HG03460 (cell line): ENCODE measurements around the gene TXNDC11.
A peak's percentile ranks its signal among the peaks of the same experiment; 100 is the strongest.
"Not testable (repeated sequence)": the region's sequence is repeated elsewhere in the genome, so short reads cannot be mapped to it uniquely, and the experiment has no call there.

Experiments used
- ATAC-seq: cut with Tn5 transposase; IDR thresholded peaks from one replicate; pipeline ENCODE4 v1.9.1; 2021; ENCODE audit not compliant: unreplicated experiment

Gene TXNDC11

DNA sequence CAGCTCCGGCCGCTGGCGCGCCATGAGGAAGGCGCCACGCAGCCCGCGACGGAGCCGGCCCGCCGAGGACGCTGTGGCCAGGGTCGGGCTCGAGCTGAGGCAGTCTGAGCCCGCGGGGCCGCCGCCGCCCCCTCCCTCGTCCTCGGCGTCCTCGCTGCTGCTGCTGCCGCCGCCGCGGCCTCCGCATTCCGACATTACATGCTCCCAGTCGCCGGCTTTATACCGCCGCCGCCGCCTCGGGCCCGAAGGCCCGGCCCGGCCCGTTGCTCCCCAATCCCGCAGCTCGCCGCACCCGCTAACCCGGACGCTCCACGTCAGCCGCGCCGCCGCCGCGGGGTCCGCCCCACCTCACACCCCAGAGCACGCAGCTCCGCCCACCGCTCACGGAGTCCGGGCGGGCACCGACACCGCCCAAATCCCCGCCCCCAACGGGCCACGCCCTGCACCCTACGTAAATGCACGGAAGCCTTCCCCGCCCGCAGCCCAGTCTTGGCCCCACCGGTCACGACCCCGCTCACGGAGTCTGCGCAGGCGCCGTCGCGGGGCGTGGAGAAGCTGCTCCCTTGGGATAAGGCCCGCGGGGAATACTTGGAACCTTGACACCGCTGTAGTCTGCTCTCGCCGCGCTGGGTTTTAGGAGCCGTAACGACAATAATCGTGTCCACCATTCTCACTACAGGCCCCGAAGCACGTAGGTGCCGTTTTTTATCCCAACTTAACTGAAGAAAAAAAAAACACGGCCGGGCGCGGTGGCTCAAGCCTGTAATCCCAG is at the start of gene TXNDC11:
Gene TXNDC11, minus strand, starts transcription at position 322 of the 772 bp plus-strand sequence. Its CDS starts 127 bp downstream, at position 195.
- ATAC-seq = peak; percentile 84

DNA sequence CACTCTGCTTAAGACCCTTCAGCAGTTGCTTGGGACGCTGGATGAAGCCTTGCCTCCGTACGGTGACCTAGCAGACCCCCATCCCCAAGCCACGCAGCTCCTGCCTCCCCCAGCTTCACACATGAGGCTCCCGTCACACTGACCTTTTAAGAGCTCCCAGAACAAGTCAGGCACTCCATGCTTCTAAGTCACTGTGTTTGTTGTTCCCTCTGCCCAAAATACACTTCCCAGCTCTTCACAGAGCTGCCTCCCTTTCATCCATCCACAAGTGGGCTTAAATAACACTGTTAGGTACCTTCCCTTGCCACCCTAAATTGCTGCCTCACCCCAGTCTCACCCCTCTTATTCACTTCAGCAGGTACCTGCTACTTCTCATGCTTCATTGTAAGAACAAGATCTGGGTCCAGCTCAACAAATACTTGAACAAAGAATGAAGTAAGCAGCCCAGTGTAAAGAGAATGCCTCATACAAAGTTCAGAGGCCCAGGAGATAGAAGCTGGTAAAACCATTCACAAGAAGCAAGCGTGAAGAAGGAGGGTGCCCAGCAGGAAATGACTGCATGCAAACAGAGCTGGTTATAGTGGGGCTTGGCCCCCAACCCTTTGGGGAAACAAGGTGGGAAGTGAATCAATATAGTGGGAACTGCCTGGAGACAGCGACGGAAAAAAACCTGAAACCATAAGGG is 48.6 kb upstream of the TXNDC11 start:
- ATAC-seq = no peak

DNA sequence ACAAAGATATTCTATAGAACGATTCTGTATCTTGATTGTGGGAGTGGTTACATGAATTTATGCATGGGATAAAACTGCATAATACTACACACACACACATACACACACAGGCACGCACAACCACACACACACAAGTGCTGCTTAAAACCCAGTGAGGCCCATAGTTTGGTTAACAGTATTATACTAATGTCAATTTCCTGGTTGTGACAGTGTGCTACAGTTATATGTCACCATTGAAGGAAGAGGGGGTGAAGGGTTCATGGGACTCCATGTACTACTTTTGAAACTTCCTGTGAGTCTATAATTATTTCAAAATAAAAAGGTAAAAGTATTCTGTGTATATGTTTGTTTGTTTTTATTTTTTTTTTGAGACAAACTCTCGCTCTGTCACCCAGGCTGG is 46.3 kb upstream of the TXNDC11 start:
- no peak for ATAC-seq

- ATAC-seq = not testable (repeated sequence)
These were observed 42.4 kb upstream of the TXNDC11 start for GRCh38 chr16:11784980-11785599.

DNA sequence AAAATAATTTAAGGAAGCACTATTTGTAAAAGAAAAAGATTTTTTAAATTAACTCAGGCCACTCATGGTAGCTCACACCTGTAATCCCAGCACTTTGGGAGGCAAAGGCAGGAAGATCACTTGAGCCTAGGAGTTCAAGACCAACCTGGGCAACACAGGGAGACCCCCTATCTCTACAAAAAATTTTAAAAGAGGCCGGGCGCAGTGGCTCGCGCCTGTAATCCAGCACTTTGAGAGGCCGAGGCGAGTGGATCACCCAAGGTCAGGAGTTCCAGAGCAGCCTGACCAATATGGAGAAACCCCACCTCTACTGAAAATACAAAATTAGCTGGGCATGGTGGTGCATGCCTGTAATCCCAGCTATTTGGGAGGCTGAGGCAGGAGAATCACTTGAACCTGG is 41.7 kb upstream of the TXNDC11 start:
- ATAC-seq = not testable (repeated sequence)

DNA sequence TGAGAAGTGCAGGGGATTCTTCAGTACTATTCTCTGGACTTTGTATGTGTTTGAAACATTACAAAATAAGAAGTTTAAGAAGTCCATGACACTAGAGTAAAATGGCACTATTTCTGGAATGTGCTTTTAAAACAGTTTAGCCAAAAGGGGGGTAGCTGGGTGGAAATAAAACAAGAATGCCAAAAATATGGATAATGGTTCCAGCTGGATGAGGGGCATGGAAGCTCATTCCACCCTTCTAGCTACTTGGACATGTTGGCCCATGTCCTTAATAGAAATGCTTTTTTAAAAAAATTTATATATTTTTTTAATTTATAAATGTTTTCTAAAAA is 41.3 kb upstream of the TXNDC11 start:
- no peak for ATAC-seq

GRCh38 chr16:11783319-11784037 is 40.8 kb upstream of the TXNDC11 start:
- peak; percentile 71 for ATAC-seq

DNA sequence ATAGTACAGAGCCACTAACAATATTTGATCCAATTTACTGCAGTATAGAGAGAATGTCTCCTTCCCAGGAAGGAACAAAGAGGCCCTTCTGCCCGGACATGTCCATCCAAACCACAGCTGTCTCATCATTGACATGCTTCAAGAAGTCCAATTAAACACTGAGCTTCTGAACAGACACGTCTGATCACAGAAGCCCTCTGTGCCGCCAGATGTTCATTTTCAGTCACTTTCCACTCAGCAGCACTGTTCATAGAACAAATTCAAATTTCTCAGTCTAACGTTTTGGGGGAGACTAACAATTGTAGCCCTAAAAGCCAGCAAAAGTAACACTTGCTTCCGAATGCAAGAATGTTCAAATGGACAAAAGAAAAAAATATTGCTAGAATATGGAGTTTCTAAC is 39.1 kb upstream of the TXNDC11 start:
- ATAC-seq = no peak

DNA sequence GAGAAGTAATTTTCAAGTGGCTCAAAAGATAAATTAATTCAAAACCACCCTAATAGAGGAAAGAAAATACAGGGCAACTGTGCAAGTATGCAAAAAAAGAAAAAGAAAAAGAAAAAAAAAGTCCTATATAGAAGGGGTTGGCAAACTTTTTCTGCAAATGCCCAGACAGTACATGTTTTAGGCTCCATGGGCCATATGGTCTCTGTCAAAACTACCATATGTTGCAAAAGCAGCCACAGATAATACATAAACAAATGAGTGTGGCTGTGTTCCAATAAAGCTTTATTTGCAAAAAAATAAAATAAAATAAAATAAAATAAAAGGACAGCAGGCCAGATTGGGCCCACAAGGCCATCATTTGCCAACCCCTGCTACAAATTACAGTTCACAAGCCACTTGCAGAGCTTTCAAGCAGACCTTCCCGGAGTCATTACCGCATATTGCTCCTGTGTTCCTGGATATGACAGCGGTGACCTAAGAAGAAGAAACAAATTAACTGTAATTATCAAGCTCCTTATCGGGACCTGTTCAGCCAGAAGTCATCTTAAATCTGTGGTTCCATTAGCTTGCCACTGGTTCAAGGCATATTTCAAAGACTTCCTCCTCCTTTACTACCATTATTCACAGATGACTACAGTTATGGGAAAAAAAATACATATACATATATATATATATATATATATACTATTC is 38.5 kb upstream of the TXNDC11 start:
- no peak for ATAC-seq

DNA sequence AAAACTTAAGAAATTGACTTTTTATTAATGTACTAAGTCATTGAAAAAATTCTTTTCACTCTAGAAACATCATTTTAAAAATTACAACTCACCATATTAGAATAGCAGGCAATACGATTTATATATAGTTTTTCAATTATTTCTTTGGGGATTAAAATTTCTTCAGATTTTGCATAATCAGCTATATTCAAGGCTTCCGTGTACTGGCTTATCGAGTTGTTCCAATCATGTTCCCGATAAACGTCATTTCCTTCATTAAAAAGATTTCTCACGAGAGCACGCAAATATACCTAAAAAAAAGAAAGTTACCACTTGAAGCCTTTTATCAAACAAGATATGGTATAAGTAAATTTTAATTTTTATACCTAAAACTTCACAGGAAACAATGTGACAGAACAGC is 36.4 kb upstream of the TXNDC11 start:
- ATAC-seq = no peak

- ATAC-seq = no peak
These were observed 31.5 kb upstream of the TXNDC11 start for GRCh38 chr16:11774065-11774626.

GRCh38 chr16:11768849-11769248 is 26.2 kb upstream of the TXNDC11 start:
- ATAC-seq = peak; percentile 69

DNA sequence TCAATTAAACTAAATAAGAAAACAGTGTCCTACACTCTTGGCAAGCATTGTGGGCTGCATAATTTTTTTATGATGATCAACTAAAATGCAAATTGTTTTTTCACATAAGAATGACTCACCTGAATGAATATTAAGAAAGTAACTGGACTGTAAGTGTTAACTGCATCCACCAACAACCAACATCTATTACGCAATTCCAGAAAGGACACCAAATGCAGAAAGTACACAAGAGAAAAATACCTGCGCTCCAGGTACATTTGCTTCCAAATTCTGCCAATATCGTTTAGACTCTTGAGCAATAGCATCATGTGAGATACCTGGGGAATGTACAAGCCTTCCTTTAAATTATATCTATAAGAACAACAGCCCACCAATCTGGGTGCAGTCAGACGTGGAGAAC is 19.8 kb upstream of the TXNDC11 start:
- ATAC-seq = no peak

- no peak for ATAC-seq
These were observed 17.3 kb upstream of the TXNDC11 start for GRCh38 chr16:11759997-11760396.

- no peak for ATAC-seq
These were observed 16.6 kb upstream of the TXNDC11 start for GRCh38 chr16:11759163-11759834.

GRCh38 chr16:11757671-11758545 is 15.3 kb upstream of the TXNDC11 start:
- no peak for ATAC-seq

- ATAC-seq = no peak
These were observed 13.6 kb upstream of the TXNDC11 start for GRCh38 chr16:11756248-11756647.

- ATAC-seq = no peak
These were observed 12.5 kb upstream of the TXNDC11 start for GRCh38 chr16:11755022-11755760.
